Glomerular endothelial cell (primary cell): ENCODE measurements around the gene ACOT7. TPM values are rescaled to one million over a fixed set of nuclear protein-coding genes. Genes with fewer than 3 reads are reported as not detected.
"Not testable (repeated sequence)": the region's sequence is repeated elsewhere in the genome, so short reads cannot be mapped to it uniquely, and the experiment has no call there.

Experiments used
- DNase-seq: peaks from one replicate; pipeline ENCODE4 v3.0.0-alpha.2; 2011; ENCODE audit warnings: low read depth, low spot score; ENCODE audit errors: extremely low read depth
- total RNA-seq: library from RNA; depleted of rRNA; stranded (reverse); fragments of >200 nt; gene quantifications from 2 replicates; pipeline ENCODE4 v1.2.3, GENCODE V29; 2015

Gene ACOT7
- total RNA-seq, 1 donor from 2014 or later, result 84.0 TPM

- peak; percentile 7 for DNase-seq
Observed at GRCh38 chr1:6317098-6317760, 76.3 kb downstream of the ACOT7 start.

DNA sequence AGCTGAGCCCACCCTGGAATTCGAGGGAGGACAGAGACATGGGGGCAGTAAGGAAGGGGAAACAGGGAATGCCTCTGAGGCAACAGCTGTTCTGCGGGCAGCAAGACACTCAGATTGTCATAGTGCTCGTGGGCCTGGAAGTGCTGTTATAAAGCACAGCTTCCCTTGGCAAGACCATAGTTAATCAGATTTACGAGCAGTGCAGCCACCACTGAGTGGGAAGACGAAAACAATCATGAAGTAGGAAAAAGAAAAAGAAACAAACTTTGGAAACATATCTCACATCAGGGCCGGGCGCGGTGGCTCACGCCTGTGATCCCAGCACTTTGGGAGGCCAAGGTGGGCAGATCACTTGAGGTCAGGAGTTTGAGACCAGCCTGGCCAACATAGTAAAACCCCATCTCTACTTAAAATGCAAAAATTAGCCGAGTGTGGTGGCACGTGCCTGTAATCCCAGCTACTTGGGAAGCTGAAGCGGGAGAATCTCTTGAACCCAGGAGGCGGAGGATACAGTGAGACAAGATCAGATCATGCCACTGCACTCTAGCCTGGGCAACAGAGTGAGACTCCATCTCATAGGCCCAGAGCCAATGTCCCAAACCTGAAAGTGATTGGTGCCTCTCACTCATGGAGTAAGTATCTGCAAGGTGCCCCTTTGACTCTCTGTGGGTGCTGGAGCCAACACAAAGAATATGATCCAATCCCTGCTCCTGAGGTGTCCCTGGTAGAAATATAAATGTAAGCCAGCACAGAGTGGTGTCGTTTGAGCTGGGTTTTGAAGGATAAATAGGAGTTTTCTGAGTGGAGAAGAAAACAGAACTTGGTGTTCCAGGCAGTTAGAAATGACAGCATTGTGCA is 77.1 kb downstream of the ACOT7 start:
- DNase-seq, result no peak

DNA sequence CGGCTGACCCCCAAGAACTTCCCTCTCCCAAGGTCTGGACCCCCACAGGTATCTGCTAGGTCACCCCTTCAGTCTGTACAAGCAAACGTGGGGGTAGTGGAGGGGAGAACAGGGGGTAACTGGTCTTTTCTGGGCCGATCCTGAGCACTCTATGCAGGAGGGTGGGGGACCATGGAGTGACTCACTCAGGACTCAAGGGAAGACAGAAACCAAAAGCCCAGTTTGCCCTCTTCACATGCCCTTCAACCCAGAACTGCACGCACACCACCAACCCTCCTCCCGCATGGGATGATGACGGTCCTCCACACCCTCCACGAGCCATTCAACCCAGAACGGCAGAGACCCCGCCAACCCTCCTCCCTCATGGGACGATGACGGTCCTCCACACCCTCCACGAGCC is 79.1 kb downstream of the ACOT7 start:
- no peak for DNase-seq

- DNase-seq, result no peak
Observed at GRCh38 chr1:6313393-6314200, 80.0 kb downstream of the ACOT7 start.

DNA sequence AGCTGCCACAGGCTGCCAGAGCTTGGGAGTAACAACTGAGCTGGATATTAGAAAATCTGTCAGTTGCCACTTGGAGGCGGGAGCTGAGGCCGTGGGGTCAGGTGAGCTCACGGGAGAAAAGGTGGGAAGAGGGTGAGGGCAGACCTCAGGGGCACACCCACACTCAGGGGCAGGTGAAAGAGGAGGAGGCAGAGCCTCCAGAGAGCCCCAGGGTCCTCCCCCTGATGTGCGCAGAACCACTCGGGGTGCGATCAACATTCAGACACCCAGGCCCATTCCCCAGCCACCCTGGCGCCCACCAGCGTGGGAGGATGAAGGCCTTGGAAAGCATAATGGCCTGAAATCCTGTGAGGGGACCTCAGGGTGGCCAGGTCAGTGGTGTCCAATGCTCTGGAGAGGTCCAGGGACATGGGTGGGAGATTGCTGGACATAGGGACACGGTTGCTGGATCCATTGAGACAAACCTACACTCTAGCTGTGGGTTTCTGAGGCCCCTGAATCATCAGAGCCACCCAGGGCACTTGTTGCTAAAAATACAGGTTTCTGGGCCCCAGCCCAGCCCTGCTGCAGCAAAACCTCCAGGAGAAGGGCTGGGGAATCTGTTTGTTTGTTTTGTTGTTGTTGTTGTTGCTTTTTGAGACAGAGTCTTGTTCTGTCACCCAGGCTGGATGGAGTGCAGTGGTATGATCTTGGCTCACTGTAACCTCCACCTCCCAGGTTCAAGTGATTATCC is 83.3 kb downstream of the ACOT7 start:
- DNase-seq, result no peak

- no peak for DNase-seq
Observed at GRCh38 chr1:6309564-6309963, 84.0 kb downstream of the ACOT7 start.

DNA sequence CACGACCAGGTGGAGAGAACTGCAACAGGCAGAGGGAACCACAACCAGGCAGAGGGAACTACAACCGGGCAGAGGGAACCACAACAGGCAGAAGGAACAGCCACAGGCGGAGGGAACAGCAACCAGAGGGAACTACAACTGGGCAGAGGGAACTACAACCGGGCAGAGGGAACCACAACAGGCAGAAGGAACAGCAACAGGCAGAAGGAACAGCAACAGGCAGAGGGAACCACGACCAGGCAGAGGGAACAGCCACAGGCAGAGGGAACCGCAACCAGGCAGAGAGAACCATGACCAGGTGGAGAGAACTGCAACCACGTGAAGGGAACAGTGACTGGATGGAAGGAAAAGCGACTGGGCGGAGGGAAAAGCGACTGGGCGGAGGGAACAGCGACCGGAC is 85.1 kb downstream of the ACOT7 start:
- DNase-seq, result no peak

DNA sequence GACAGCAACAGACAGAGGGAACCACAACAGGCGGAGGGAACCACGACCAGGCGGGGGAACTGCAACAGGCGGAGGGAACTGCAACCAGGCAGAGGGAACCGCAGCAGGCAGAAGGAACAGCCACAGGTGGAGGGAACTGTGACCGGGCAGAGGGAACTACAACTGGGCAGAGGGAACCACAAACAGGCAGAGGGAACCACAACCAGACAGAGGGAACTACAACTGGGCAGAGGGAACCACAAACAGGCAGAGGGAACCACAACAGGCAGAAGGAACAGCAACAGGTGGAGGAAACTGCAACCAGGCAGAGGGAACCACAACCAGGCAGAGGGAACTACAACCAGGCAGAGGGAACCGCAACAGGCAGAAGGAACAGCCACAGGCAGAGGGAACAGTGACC is 85.9 kb downstream of the ACOT7 start:
- not testable (repeated sequence) for DNase-seq

GRCh38 chr1:6307099-6307498 is 86.5 kb downstream of the ACOT7 start:
- no peak for DNase-seq

- no peak for DNase-seq
Observed at GRCh38 chr1:6303397-6304012, 90.1 kb downstream of the ACOT7 start.

- no peak for DNase-seq
Observed at GRCh38 chr1:6302568-6302967, 91.0 kb downstream of the ACOT7 start.

DNA sequence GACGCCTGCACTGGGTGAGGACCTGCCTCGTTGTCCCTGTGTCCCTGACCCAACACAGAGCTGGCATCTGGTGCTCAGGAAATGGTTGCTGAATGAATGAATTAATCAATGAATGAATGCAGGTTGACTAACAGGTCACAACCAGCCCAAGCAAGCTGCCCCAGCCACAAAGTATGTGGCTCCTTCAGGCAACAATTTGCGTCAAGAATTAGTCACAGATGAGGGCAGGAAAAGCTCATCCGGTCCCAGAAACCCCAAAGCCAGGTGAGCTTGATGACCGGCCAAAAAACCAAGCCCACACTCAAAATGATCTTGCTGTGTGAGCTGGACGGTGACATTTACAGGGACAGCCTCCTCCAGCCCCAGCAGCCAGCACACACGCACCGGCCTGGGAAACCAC is 92.0 kb downstream of the ACOT7 start:
- DNase-seq, result no peak

- no peak for DNase-seq
Observed at GRCh38 chr1:6300342-6301048, 93.1 kb downstream of the ACOT7 start.

- DNase-seq, result no peak
Observed at GRCh38 chr1:6299557-6300165, 93.9 kb downstream of the ACOT7 start.

GRCh38 chr1:6298940-6299465 is 94.6 kb downstream of the ACOT7 start:
- no peak for DNase-seq

DNA sequence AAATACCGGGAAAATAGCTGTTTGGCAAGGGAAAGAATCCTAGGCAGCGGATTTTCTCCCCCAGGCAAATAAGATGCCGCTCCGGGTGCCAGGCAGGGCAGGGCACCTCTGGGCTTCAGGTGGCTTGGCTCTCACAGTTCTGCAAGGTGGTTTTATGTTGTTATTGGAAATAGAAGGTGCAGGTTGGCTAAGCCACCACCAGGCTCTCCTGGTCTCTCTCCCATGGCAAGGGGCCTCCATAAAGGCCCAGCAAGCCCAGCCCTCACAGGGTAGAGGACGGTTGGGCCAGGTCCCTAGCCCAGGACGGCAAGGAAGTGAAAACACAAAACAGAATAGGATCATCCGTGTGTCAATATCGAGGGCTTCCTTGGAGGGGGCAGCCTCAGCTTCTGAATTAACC is 95.0 kb downstream of the ACOT7 start:
- no peak for DNase-seq

GRCh38 chr1:6295910-6296309 is 97.7 kb downstream of the ACOT7 start:
- no peak for DNase-seq

GRCh38 chr1:6294890-6295556 is 98.5 kb downstream of the ACOT7 start:
- no peak for DNase-seq
